HG03521 (cell line): ENCODE data around the gene GFM2.
"Not testable (repeated sequence)": the region's sequence is repeated elsewhere in the genome, so short reads cannot be mapped to it uniquely, and the experiment has no call there.

Source experiments
- ATAC-seq: cut with Tn5 transposase; IDR thresholded peaks from one replicate; pipeline ENCODE4 v1.9.1; 2021; ENCODE audit warnings: mild to moderate bottlenecking, moderate library complexity; ENCODE audit not compliant: unreplicated experiment

GFM2 gene

DNA sequence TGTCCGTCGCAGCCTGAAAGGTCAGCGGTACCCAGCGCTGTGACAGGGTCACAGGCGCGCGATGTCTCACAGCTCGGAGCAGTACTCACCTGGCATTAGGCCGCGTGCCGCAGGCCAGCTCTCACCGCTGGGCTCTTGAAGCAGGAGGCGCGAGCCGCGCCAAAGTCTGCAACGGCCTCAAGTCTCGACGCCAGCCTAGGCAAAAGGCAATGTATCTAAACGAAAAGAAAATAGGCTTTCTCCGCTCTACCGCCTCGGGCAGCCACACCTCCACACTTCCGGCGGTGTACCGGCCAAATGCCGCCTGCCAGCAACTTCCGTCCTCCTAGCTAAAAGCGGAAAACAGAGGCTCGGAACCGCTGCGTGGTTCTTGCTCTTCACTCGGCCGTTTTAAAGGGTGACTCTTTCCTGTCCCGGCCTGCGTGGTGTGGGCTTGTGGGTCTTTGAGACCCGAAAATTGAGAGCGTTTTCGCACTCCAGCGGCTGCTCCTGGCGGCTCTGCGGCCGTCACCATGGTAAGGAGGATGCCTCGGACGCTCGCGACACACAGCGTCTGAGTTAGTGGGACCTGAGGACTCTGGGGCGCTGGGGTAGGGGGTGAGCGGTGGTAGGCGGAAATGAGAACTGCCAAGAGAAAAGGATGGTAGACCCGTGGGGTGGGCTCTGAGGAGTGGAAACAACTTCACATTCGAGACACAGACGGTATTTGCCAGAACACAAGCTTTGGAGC lies at the start of gene GFM2, which contains the start of gene NSA2:
Gene GFM2 (minus strand): TSS at position 269 of the 730 bp plus-strand sequence. CDS start 3,375 bp downstream, outside the sequence.
Gene NSA2 (plus strand): TSS at position 401 of the 730 bp plus-strand sequence. CDS start 112 bp downstream, at position 513.
- ATAC-seq: peak; percentile 91

- ATAC-seq: no peak
Observed at GRCh38 chr5:74810915-74811314, 44.0 kb upstream of the GFM2 start.

GRCh38 chr5:74801941-74802340 lies 35.0 kb upstream of the GFM2 start:
- no peak for ATAC-seq

DNA sequence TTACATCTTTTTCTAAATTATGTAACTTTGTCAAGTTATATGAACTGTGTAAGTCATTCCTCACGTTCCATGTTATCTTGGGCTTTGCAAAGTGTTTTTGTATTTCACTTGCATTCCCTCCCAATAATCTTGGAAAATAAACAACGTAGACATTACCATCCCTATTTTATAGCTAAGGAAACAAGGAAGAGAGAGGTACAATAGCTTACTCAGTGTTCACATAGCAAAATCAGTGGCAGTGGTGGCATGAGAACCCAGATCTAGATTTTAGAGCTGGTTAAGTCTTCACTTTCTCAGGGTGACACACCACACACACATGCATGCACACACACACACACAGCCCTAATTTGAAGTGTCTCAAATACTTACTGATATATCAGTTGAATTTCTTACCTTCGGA lies 34.3 kb upstream of the GFM2 start:
- no peak for ATAC-seq

DNA sequence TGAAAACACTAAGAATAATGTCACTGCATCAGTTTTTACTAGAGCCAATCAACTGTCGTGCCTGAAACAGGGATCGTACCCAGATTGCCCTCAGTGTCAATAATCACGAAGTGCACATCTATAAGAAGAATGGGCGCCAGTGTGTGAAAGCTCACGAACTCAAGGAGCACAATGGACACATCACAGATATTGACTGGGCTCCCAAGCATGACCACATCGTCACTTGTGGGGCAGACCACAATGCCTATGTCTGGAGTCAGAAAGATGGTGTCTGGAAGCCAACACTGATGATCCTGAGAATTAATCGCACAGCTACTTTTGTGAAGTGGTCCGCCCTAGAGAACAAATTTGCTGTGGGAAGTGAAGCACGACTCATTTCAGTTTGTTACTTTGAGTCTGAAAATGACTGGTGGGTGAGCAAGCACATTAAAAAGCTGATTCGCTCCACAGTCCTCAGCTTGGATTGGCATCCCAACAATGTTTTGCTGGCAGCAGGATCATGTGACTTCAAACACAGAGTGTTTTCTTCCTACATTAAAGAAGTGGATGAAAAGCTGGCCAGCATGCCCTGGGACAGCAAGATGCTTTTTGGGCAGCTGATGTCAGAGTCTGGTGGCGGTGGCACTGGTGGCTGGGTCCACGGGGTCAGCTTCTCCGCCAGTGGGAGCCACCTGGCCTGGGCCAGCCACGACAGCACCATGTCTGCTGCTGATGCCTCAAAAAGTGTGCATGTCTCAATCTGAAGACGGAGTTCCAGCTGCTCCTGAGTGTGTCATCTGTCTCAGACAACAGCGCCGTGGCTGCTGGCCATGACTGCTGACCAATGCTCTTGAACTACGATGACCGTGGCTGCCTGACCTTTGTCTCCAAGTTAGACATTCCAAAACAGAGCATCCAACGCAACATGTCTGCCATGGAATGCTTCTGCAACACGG lies 32.3 kb upstream of the GFM2 start:
- no peak for ATAC-seq

- ATAC-seq: not testable (repeated sequence)
Observed at GRCh38 chr5:74791669-74792068, 24.8 kb upstream of the GFM2 start.

GRCh38 chr5:74787424-74787823 lies 20.5 kb upstream of the GFM2 start:
- no peak for ATAC-seq

DNA sequence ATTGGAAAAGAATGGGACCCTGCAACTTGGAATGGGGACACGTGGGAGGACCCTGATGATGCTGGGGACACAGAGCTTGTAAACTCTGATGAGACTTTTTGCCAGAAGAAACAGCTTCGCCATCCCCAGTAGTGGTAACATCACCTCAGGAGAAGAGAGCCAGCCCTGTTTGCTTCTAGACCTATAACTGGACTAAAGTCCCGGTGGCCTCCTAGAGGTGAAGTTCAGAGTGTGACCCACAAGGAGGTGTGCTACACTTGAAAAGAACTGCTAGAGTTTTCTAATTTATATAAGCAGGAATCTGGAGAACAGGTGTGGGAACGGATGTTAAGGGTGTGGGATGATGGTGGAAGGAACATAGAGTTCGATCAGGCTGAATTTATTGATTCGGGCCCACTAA lies 19.9 kb upstream of the GFM2 start:
- ATAC-seq: no peak

GRCh38 chr5:74778609-74779008 lies 11.7 kb upstream of the GFM2 start:
- no peak for ATAC-seq

DNA sequence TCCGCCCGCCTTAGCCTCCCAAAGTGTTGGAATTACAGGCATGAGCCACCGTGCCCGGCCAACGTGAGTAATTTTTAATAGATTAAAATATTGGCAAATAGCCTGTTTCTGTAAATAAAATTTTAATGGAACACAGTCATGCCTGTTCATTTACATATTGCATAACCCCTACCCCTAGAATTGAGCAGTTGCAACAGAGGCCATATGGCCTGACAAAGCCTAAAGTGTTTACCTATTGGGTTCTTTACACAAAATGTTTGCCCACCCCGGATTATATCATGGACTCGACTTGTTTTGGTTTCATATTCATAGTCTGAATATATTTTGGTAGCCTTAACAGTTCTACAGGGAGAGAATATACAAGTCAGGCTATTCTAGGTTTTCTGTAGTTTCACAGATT lies 5.4 kb upstream of the GFM2 start:
- no peak for ATAC-seq

DNA sequence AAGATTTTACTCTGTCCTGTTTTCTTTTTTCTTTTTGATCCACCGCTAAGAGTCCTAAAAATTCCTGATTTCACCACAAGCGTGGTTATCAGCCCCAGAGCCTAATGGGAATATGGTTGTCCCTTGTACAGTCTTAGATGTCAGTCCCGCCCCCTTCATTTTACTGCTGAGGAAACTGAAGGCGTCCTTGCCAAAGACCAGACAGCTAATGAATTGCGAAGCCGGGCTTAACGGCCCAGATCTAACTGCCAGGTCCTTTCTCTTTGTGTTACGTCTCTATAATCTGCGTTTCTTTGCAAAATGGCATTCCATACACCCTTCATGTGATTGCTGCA lies 629 bp upstream of the GFM2 start:
- peak; percentile 16 for ATAC-seq

DNA sequence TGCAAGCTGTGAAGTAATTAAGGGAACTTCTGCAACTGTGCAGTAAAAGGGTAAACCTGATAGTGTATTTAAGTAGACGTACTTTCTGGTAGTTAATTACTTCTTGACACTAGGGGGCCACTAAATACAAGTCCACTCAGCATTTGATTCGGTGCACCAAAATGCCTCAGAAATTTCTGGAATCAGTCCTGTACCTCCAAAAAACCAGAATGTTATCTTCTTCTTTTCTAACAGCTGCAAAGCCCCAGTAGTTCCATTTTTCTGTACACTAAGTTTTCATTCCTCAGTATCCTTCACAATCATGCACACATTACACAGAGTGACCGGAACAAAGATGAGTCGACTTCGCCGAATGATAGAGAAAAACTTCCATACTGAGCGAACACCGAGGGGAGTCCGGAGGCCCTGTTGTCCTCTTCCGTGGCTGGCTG lies 484 bp downstream of the GFM2 start:
- peak; percentile 40 for ATAC-seq

DNA sequence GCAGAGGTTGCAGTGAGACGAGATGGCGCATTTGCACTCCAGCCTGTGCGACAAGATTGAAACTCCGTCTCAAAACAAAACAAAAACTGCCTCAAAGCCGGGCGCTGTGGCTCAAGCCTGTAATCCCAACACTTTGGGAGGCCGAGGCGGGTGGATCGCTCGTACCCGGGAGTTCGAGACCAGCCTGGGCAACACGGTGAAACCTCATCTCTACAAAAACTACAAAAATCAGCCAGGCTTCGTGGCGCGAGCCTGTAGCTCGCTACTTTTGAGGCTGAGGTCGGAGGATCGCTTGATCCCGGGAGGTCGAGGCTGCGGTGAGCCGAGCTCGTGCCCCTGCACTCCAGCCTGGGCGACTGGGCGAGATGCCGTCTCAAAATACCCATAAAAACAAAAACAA lies 988 bp downstream of the GFM2 start:
- ATAC-seq: no peak

GRCh38 chr5:74765201-74765600 lies 1.7 kb downstream of the GFM2 start:
- no peak for ATAC-seq

GRCh38 chr5:74763504-74763903 lies 3.4 kb downstream of the GFM2 start:
- ATAC-seq: no peak

GRCh38 chr5:74762599-74762998 lies 4.3 kb downstream of the GFM2 start:
- ATAC-seq: no peak

DNA sequence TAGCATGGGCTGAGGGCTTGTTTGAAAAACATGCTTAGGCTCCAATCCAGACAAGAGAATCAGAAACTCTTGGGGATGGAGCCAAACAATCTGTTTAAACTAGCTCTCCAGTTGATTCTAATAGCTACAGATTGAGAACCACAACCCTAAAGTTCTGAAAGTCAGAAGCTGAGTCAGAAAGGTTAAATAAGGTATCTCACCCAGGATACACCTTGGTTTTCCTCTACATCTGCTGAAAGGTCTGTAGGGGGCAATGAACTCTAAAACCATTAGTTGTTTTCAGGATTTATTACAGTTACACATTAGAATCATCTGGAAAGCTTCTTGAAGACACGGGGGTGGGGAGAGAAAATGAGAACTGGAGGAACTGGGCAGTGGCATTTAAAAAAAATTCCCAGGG lies 5.7 kb downstream of the GFM2 start:
- no peak for ATAC-seq

DNA sequence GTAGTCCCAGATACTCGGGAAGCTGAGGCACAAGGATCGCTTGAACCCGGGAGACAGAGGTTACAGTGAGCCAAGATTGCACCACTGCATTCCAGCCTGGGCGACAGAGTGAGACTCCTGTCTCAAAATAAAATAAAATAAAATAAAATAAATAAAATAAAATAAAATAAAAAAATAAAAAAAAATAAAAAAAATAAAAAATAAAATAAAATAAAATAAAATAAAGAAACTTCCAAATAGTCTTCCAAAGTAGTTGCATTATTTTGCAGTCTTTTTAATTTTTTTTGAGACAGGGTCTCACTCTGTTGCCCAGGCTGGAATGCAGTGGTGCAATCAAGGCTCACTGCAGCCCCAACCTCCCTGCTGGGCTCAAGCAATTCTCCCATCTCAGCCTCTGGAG lies 18.2 kb downstream of the GFM2 start:
- not testable (repeated sequence) for ATAC-seq

DNA sequence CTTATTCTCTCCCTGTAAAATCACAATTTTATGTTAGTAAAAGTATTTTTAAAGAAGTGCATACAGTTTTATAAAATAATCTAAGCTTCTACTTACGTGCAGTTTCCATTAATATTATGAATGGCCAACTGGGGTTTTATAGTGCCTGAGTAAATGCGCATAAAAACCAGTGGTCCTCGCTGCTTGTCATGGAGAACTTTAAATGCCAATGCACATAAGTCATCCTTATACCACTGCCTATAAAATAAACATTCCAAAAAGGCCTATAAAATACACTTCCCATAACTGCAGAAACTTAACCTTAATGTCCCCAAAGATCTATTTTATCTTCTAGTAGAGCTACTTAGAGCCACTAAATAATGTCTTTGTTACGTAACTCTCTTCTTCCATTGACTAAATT lies 28.5 kb downstream of the GFM2 start:
- ATAC-seq: no peak

- no peak for ATAC-seq
Observed at GRCh38 chr5:74736759-74737158, 30.2 kb downstream of the GFM2 start.

DNA sequence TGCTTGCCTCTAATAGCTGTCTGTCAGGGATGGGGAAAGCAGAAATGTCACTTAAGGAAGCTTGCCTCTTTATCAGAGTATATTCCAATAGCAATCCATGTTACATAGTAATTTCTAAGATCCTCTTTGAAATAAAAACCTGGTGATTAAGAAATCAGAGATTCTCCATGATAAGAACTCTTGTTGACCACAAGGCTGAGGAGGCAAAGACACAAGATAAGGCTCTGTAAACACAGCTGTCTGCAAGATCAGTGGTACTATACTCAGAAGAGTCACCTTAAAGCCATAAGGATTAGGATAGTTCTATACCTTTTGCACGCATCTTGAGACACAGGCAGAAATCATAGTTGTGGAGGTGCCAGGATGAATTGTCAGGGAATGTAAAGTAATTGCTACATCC lies 41.6 kb downstream of the GFM2 start:
- no peak for ATAC-seq

- ATAC-seq: no peak
Observed at GRCh38 chr5:74722271-74722670, 44.6 kb downstream of the GFM2 start.
